Measurements from ENCODE around the gene BTBD1. TPM values are rescaled to one million over a fixed set of nuclear protein-coding genes. Genes with fewer than 3 reads are reported as not detected.

The BTBD1 gene
- polyA plus RNA-seq, 1 of the 3 experiments (the other 2 are of a cell fraction), result 34.4 TPM

- Histone ChIP-seq H3K4me1 (ENCODE audit: control insufficient read depth in 1 of 2, insufficient read depth in 2 of 2, low read depth in 1 of 2, low read length in 1 of 2) (peaks cover 0 to 7% of the 10 kb centered on the region in 2 experiments; a peak in 1 of 4 replicates), H3K9ac (no peak overlapping the region), H3K27ac (ENCODE audit: low read depth in 2 of 2, low read length in 1 of 2) (no peak overlapping the region), H3K4me3 (ENCODE audit: low read depth in 2 of 2, low read length in 1 of 2) (no peak overlapping the region), H3K79me2 (ENCODE audit: insufficient read depth) (no peaks in the 10 kb centered on the region), H3K9me3 (no peaks in the 10 kb centered on the region), H3K36me3 (replicated peaks in 1 of 2; ENCODE audit: control insufficient read depth in 1 of 2, insufficient read depth in 2 of 2, low read length in 1 of 2) (no peaks in the 10 kb centered on the region), H3F3A (replicated peaks; ENCODE audit: insufficient read depth) (peaks cover 5% of the 10 kb centered on the region), H3K27me3 (ENCODE audit: insufficient read depth) (peaks cover 3% of the 10 kb centered on the region; the same call in 1 of the 2 replicates), H3K4me2 (no peak overlapping the region), H3K9me2 (no peaks in the 10 kb centered on the region), H4K20me1 (ENCODE audit: insufficient read depth) (no peaks in the 10 kb centered on the region), H2AFZ (ENCODE audit: low read depth) (no peak overlapping the region)
- CTCF ChIA-PET, result no interaction called here
- no peak for DNase-seq
- 61% methylated on average over 3 of the region's 3 CpGs for WGBS (ENCODE audit: low lambda C conversion rate)
- POLR2A ChIA-PET, result no interaction called here
- TF ChIP-seq RFX5 (IDR thresholded peaks at IDR 0.05; ENCODE audit: low read length), result no peak
- TF ChIP-seq RCOR1 (IDR thresholded peaks at IDR 0.05; ENCODE audit: low read length), result no peak
- no peak for TF ChIP-seq FOSL2 (IDR thresholded peaks at IDR 0.05; ENCODE audit: borderline replicate concordance, low read depth)
- no peak for TF ChIP-seq TCF12 (IDR thresholded peaks at IDR 0.05)
- TF ChIP-seq EP300 (IDR thresholded peaks at IDR 0.05; ENCODE audit: borderline replicate concordance in 1 of 2, low read depth in 1 of 2, low read length in 1 of 2), result no peak
- TF ChIP-seq JUND (IDR thresholded peaks at IDR 0.05), result no peak
- TF ChIP-seq TAF1 (IDR thresholded peaks at IDR 0.05; ENCODE audit: borderline replicate concordance, low read depth, low read length), result no peak
Measured at GRCh38 chr15:83112956-83113299, 45.9 kb upstream of the BTBD1 start.

- no peak overlapping the region for H3K4me2 ChIP-seq
- H3F3A ChIP-seq (replicated peaks; ENCODE audit: insufficient read depth), result peaks cover 5% of the 10 kb centered on the region
- peaks cover 0 to 10% of the 10 kb centered on the region in 2 experiments; a peak in 1 of 4 replicates for H3K4me1 ChIP-seq (ENCODE audit: control insufficient read depth in 1 of 2, insufficient read depth in 2 of 2, low read depth in 1 of 2, low read length in 1 of 2)
- CTCF ChIA-PET, result no interaction called here
- no peak overlapping the region for H3K27ac ChIP-seq (ENCODE audit: low read depth in 2 of 2, low read length in 1 of 2)
- no peak overlapping the region for H2AFZ ChIP-seq (ENCODE audit: low read depth)
- no peaks in the 10 kb centered on the region for H3K9me3 ChIP-seq
- TF ChIP-seq POLR2AphosphoS5 (IDR thresholded peaks at IDR 0.05; ENCODE audit: low read depth, low read length), result no peak
- TF ChIP-seq EP300 (IDR thresholded peaks at IDR 0.05; ENCODE audit: borderline replicate concordance in 1 of 2, low read depth in 1 of 2, low read length in 1 of 2), result no peak
- no peak for TF ChIP-seq NFIC (IDR thresholded peaks at IDR 0.05; ENCODE audit: borderline replicate concordance)
- TF ChIP-seq SIN3A (IDR thresholded peaks at IDR 0.05; ENCODE audit: borderline replicate concordance, low read depth, low read length), result no peak
- TF ChIP-seq USF2 (IDR thresholded peaks at IDR 0.05; ENCODE audit: borderline replicate concordance, low read depth, low read length), result no peak
- TF ChIP-seq RAD21 (IDR thresholded peaks at IDR 0.05; ENCODE audit: low read length), result no peak
- no peak for TF ChIP-seq NRF1 (IDR thresholded peaks at IDR 0.05; ENCODE audit: low read depth, low read length)
- TF ChIP-seq GABPA (IDR thresholded peaks at IDR 0.05; ENCODE audit: low read depth), result no peak
- TF ChIP-seq EZH2phosphoT487 (IDR thresholded peaks at IDR 0.05; ENCODE audit: borderline replicate concordance, low read depth), result no peak
- no peak for TF ChIP-seq CTCF (IDR thresholded peaks at IDR 0.05)
- no peak for TF ChIP-seq FOXM1 (IDR thresholded peaks at IDR 0.05; ENCODE audit: low read depth)
- TF ChIP-seq RFX5 (IDR thresholded peaks at IDR 0.05; ENCODE audit: low read length), result no peak
- no peak for TF ChIP-seq USF1 (IDR thresholded peaks at IDR 0.05; ENCODE audit: borderline replicate concordance, low read depth)
- no peak for TF ChIP-seq GATA2 (CRISPR knock-in tag; IDR thresholded peaks at IDR 0.05)
- POLR2A ChIA-PET, result no interaction called here
- no peak overlapping the region for H3K9ac ChIP-seq
- no peaks in the 10 kb centered on the region for H3K79me2 ChIP-seq (ENCODE audit: insufficient read depth)
- H3K9me2 ChIP-seq, result no peaks in the 10 kb centered on the region
- DNase-seq, result no peak
- WGBS (ENCODE audit: low lambda C conversion rate), result 74% methylated on average over 8 of the region's 8 CpGs
- H3K4me3 ChIP-seq (ENCODE audit: low read depth in 2 of 2, low read length in 1 of 2), result no peak overlapping the region
- H3K36me3 ChIP-seq (replicated peaks in 1 of 2; ENCODE audit: control insufficient read depth in 1 of 2, insufficient read depth in 2 of 2, low read length in 1 of 2), result no peaks in the 10 kb centered on the region
- no peaks in the 10 kb centered on the region for H4K20me1 ChIP-seq (ENCODE audit: insufficient read depth)
- peaks cover 8% of the 10 kb centered on the region; the same call in 1 of the 2 replicates for H3K27me3 ChIP-seq (ENCODE audit: insufficient read depth)
Measured at GRCh38 chr15:83112233-83112955, 45.3 kb upstream of the BTBD1 start.
